Fibroblast of lung (primary cell): ENCODE data around the gene TRPM3. TPM values are rescaled to one million over a fixed set of nuclear protein-coding genes. Genes with fewer than 3 reads are reported as not detected.

ENCODE experiments used
- DNase-seq, 2 donors: peaks; one replicate each; pipeline versions ENCODE4 v3.0.0 to v3.0.0-alpha.2; 2010; ENCODE audit warnings: low read depth in 2 of 2
- H2AFZ ChIP-seq: 2 replicates; pipeline ENCODE4 v1.5.1; 2012; ENCODE audit warnings: low read length, control low read depth, inconsistent platforms
- H3K27ac ChIP-seq: 2 replicates; pipeline ENCODE4 v1.5.1; 2011; ENCODE audit warnings: low read length, control low read depth; ENCODE audit not compliant: insufficient read depth
- H3K27me3 ChIP-seq: 2 replicates; pipeline ENCODE4 v1.5.1; 2011; ENCODE audit warnings: mild to moderate bottlenecking, low read length; ENCODE audit not compliant: control insufficient read depth, insufficient read depth
- H3K36me3 ChIP-seq: 2 replicates; pipeline ENCODE4 v1.5.1; 2011; ENCODE audit warnings: low read length; ENCODE audit not compliant: control insufficient read depth, insufficient read depth
- H3K4me1 ChIP-seq: 2 replicates; pipeline ENCODE4 v1.5.1; 2011; ENCODE audit warnings: low read length; ENCODE audit not compliant: control insufficient read depth, insufficient read depth; ENCODE audit errors: extremely low read depth
- H3K4me2 ChIP-seq: 2 replicates; pipeline ENCODE4 v1.5.1; 2011; ENCODE audit warnings: low read length, control low read depth; ENCODE audit not compliant: insufficient read depth; ENCODE audit errors: extremely low read depth
- H3K4me3 ChIP-seq, 4 experiments: fragments of 200-600 bp in 1 of 4; sonication (generic) in 1 of 4; replicated peaks in 1 of 4; 2 replicates each; pipeline ENCODE4 v1.5.1; 2011 to 2016; ENCODE audit warnings: low read length in 4 of 4, low read depth in 3 of 4, mild to moderate bottlenecking in 3 of 4, control low read depth in 2 of 4, inconsistent platforms in 1 of 4, mixed read lengths in 1 of 4; ENCODE audit not compliant: insufficient read depth in 1 of 4; ENCODE audit errors: control extremely low read depth in 1 of 4
- H3K79me2 ChIP-seq: 2 replicates; pipeline ENCODE4 v1.5.1; 2012; ENCODE audit warnings: mild to moderate bottlenecking, low read length, inconsistent platforms; ENCODE audit not compliant: control insufficient read depth, insufficient read depth
- H3K9ac ChIP-seq: 2 replicates; pipeline ENCODE4 v1.5.1; 2011; ENCODE audit warnings: mild to moderate bottlenecking, low read length, control low read depth; ENCODE audit not compliant: insufficient read depth
- H3K9me3 ChIP-seq: 2 replicates; pipeline ENCODE4 v1.5.1; 2012; ENCODE audit warnings: low read depth, low read length; ENCODE audit not compliant: control insufficient read depth, insufficient read depth
- H4K20me1 ChIP-seq: 2 replicates; pipeline ENCODE4 v1.5.1; 2011; ENCODE audit warnings: low read length; ENCODE audit not compliant: control insufficient read depth, insufficient read depth; ENCODE audit errors: extremely low read depth
- EZH2 ChIP-seq: IDR thresholded peaks from 2 replicates; pipeline ENCODE4 v1.5.1; 2012; ENCODE audit warnings: low read length, control low read depth, mild to moderate bottlenecking; ENCODE audit errors: missing control alignments
- polyA plus RNA-seq, 2 donors: library from polyadenylated mRNA; depleted of rRNA in 1 of 2; stranded (reverse) in 1 of 2; unstranded in 1 of 2; fragments of >200 nt; gene quantifications; 2 replicates each; pipeline ENCODE4 v1.2.1, GENCODE V29; 2011 to 2012; ENCODE audit warnings: missing spikeins in 1 of 2
- total RNA-seq: library from RNA; depleted of rRNA; stranded (reverse); fragments of >200 nt; gene quantifications from 2 replicates; pipeline ENCODE4 v1.2.1, GENCODE V29; 2014
- TF ChIP-seq, protein P1 (sequence below), 2 donors: IDR thresholded peaks in 1 of 2; conservative IDR thresholded peaks in 1 of 2; 1 replicate in 1 of 2; 2 replicates in 1 of 2; pipeline ENCODE4 v1.5.1; 2011 to 2012; ENCODE audit warnings: low read length in 2 of 2, control low read depth in 1 of 2, inconsistent platforms in 1 of 2, low read depth in 1 of 2, mild to moderate bottlenecking in 1 of 2

The TRPM3 gene
- total and polyA plus RNA-seq, 2 donors (not counting 1 experiment from before 2014, with no cell fraction given): 0.05 to 0.50 TPM

DNA sequence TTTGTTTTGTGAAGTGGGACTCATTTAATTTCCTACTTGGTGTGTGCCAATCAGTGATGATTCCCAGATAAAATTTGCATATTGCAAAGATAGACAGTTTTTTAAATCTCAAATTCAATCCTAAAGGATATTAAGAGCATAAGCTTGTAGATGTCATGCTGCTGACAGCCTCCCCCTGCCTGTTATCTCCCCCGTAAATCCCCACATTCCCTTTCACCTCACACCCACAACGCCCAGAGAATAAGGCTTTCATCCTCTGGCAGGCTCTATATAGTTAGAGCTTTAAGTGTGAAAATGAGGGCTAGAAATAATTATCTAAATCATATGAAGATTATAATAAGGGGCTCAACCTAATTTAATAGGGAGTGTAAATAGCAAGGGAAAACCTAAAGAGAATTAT lies 265.0 kb downstream of the TRPM3 start:
- no peak overlapping the region for H3K4me3 ChIP-seq

DNA sequence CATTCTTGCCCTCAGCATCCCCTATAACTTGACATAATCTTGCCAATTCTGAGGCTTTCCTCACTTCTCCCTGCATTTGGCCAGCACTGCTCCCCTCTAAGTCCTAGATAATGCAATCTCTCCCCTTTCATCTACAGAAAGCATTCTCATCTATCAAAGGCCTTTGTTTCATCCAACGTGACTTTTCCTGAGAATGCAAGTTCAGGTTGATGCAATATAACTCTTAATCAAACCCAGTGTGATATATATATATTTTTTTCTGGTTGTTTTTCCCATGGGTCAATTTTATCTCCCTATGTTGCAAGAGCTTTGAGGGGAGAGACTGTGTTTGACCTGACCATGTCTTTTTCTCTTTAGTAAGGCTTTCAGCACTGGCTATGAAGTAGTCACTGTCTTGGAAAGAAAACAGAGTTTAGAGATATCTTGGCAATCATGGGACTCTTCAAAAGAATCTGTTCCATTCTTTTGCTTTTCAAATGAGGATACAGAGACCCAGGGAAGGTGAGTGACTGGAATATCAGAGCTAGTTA lies 268.6 kb downstream of the TRPM3 start:
- Histone ChIP-seq H3K36me3 (no peaks in the 10 kb centered on the region), H2AFZ (no peak overlapping the region), H3K9ac (no peak overlapping the region), H3K27me3 (peaks cover 2% of the 10 kb centered on the region), H3K4me3 (no peak overlapping the region), H3K9me3 (no peaks in the 10 kb centered on the region), H3K79me2 (no peaks in the 10 kb centered on the region), H3K27ac (no peak overlapping the region), H3K4me2 (no peak overlapping the region), H3K4me1 (no peaks in the 10 kb centered on the region), H4K20me1 (no peaks in the 10 kb centered on the region)
- no peak for TF ChIP-seq EZH2
- TF ChIP-seq, protein P1, sequence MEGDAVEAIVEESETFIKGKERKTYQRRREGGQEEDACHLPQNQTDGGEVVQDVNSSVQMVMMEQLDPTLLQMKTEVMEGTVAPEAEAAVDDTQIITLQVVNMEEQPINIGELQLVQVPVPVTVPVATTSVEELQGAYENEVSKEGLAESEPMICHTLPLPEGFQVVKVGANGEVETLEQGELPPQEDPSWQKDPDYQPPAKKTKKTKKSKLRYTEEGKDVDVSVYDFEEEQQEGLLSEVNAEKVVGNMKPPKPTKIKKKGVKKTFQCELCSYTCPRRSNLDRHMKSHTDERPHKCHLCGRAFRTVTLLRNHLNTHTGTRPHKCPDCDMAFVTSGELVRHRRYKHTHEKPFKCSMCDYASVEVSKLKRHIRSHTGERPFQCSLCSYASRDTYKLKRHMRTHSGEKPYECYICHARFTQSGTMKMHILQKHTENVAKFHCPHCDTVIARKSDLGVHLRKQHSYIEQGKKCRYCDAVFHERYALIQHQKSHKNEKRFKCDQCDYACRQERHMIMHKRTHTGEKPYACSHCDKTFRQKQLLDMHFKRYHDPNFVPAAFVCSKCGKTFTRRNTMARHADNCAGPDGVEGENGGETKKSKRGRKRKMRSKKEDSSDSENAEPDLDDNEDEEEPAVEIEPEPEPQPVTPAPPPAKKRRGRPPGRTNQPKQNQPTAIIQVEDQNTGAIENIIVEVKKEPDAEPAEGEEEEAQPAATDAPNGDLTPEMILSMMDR (conservative IDR thresholded peaks at IDR 0.05 in 1 of 2, IDR thresholded peaks at IDR 0.05 in 1 of 2; ENCODE audit: low read depth in 1 of 2, low read length in 2 of 2): no peak
- DNase-seq: no peak

More for the DNA sequence above, 265.0 kb downstream of the TRPM3 start:
- Histone ChIP-seq H3K36me3 (no peaks in the 10 kb centered on the region), H3K9ac (no peak overlapping the region), H3K27ac (no peak overlapping the region), H3K4me1 (no peaks in the 10 kb centered on the region), H3K27me3 (peaks cover 8% of the 10 kb centered on the region), H2AFZ (no peak overlapping the region), H3K9me3 (no peaks in the 10 kb centered on the region), H3K4me2 (no peak overlapping the region), H4K20me1 (no peaks in the 10 kb centered on the region), H3K79me2 (no peaks in the 10 kb centered on the region)
- no peak for DNase-seq
- TF ChIP-seq, protein P1 (conservative IDR thresholded peaks at IDR 0.05 in 1 of 2, IDR thresholded peaks at IDR 0.05 in 1 of 2; ENCODE audit: low read depth in 1 of 2, low read length in 2 of 2): no peak
- no peak for TF ChIP-seq EZH2

DNA sequence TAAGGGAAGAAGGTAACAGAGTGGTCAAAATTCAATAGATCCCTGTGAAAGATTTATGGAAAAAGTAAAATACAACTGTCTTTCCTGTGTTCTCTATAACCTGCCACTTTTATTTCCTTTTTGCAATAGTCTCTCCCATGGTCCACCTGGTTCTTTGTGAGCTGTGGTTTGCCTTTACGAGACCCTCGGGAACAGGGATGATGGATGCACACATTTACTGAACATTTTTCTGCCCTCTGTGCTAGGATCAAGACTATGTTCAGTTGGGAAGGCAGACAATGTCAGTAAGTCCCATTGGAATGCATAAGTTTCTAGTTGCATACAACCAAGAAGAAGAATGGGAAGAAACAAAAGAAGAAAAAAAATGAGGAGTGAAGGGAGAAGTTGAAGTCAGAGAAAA lies 281.2 kb downstream of the TRPM3 start:
- no peak overlapping the region for H3K9ac ChIP-seq
- H3K4me3 ChIP-seq: no peak overlapping the region
- no peak overlapping the region for H3K4me2 ChIP-seq
- DNase-seq: no peak
- H3K27ac ChIP-seq: no peak overlapping the region
- no peak overlapping the region for H2AFZ ChIP-seq
- TF ChIP-seq, protein P1 (conservative IDR thresholded peaks at IDR 0.05 in 1 of 2, IDR thresholded peaks at IDR 0.05 in 1 of 2; ENCODE audit: low read depth in 1 of 2, low read length in 2 of 2): no peak
- no peak for TF ChIP-seq EZH2
- H3K36me3 ChIP-seq: no peaks in the 10 kb centered on the region
- no peaks in the 10 kb centered on the region for H3K27me3 ChIP-seq
- no peaks in the 10 kb centered on the region for H4K20me1 ChIP-seq
- H3K4me1 ChIP-seq: no peaks in the 10 kb centered on the region
- no peaks in the 10 kb centered on the region for H3K79me2 ChIP-seq
- H3K9me3 ChIP-seq: no peaks in the 10 kb centered on the region
